Activated CD4-positive, alpha-beta memory T cell treated with anti-CD3 and anti-CD28 coated beads, Interleukin-2, amount 10 ng/mL, durations not matched to agents 7 days and 5 days (primary cell): ENCODE data around the gene YOD1. TPM values are rescaled to one million over a fixed set of nuclear protein-coding genes. Genes with fewer than 3 reads are reported as not detected.
A peak's percentile ranks its signal among the peaks of the same experiment; 100 is the strongest.

Experiments used
- CTCF ChIA-PET: fragments of 350-600 bp; sonication (Branson Sonifier 250); formaldehyde crosslinking; loops from one replicate; lab custom pipeline; 2021; ENCODE audit warnings: antibody characterized with exemption, inconsistent platforms; lab: Charles Lee
- POLR2A ChIA-PET: fragments of 350-600 bp; sonication (Branson Sonifier 250); formaldehyde crosslinking; loops from one replicate; lab custom pipeline; 2021; ENCODE audit warnings: antibody characterized with exemption; lab: Charles Lee
- DNase-seq: peaks from one replicate; pipeline ENCODE4 v3.0.0-alpha.2; 2020
- H3K27ac Mint-ChIP-seq: one replicate; pipeline ENCODE4 v1.8.0; 2021; ENCODE audit warnings: mild to moderate bottlenecking, mixed read lengths
- H3K27me3 Mint-ChIP-seq: one replicate; pipeline ENCODE4 v1.8.0; 2021; ENCODE audit warnings: mixed read lengths
- H3K36me3 Mint-ChIP-seq: one replicate; pipeline ENCODE4 v1.8.0; 2021; ENCODE audit warnings: low read depth, mixed read lengths
- H3K4me1 Mint-ChIP-seq: one replicate; pipeline ENCODE4 v1.8.0; 2021; ENCODE audit warnings: mixed read lengths
- H3K4me3 Mint-ChIP-seq: one replicate; pipeline ENCODE4 v1.8.0; 2021; ENCODE audit warnings: mild to moderate bottlenecking, mixed read lengths
- H3K9me3 Mint-ChIP-seq: one replicate; pipeline ENCODE4 v1.8.0; 2021; ENCODE audit warnings: mixed read lengths
- total RNA-seq, 2 experiments: library from RNA; stranded (reverse); gene quantifications; one replicate each; pipeline ENCODE4 v1.2.3, GENCODE V29; 2021

Gene YOD1
- total RNA-seq, 2 experiments from 2014 or later, result 9.1 to 9.4 TPM

- Mint-ChIP-seq H3K4me3 (no peak overlapping the region), H3K4me1 (peaks cover 1% of the 10 kb centered on the region), H3K27me3 (peaks cover 44% of the 10 kb centered on the region), H3K9me3 (no peaks in the 10 kb centered on the region), H3K27ac (no peak overlapping the region), H3K36me3 (no peaks in the 10 kb centered on the region)
- ChIA-PET CTCF (interaction anchor here (0.6 to 2.6 kb wide), 3 partner anchors 25 to 219 kb away, joined by 3 to 7 read pairs (median 4); no protein-coding TSS in a partner anchor), POLR2A (no interaction called here)
- no peak for DNase-seq
Measured at GRCh38 chr1:207007352-207008033, 43.5 kb downstream of the YOD1 start.

GRCh38 chr1:207006914-207007313, 44.1 kb downstream of the YOD1 start:
- Mint-ChIP-seq H3K27me3 (peaks cover 38% of the 10 kb centered on the region), H3K36me3 (no peaks in the 10 kb centered on the region), H3K4me1 (peaks cover 1% of the 10 kb centered on the region), H3K27ac (no peak overlapping the region), H3K9me3 (no peaks in the 10 kb centered on the region), H3K4me3 (no peak overlapping the region)
- DNase-seq, result no peak
- ChIA-PET POLR2A (no interaction called here), CTCF (interaction anchor here (0.8 to 2.6 kb wide), 4 partner anchors 25 to 392 kb away, joined by 3 to 7 read pairs (median 4); no protein-coding TSS in a partner anchor)

- no peak for DNase-seq
- H3K4me1 Mint-ChIP-seq, result peaks cover 1% of the 10 kb centered on the region
- no peaks in the 10 kb centered on the region for H3K36me3 Mint-ChIP-seq
- H3K9me3 Mint-ChIP-seq, result no peaks in the 10 kb centered on the region
- no peak overlapping the region for H3K27ac Mint-ChIP-seq
- CTCF ChIA-PET, result interaction anchor here (0.8 to 2.6 kb wide), 8 partner anchors 10 to 393 kb away, joined by 3 to 7 read pairs (median 4); no protein-coding TSS in a partner anchor
- H3K27me3 Mint-ChIP-seq, result peaks cover 35% of the 10 kb centered on the region
- POLR2A ChIA-PET, result no interaction called here
- H3K4me3 Mint-ChIP-seq, result no peak overlapping the region
Measured at GRCh38 chr1:207006083-207006482, 44.9 kb downstream of the YOD1 start.

- H3K27me3 Mint-ChIP-seq, result peaks cover 36% of the 10 kb centered on the region
- H3K9me3 Mint-ChIP-seq, result no peaks in the 10 kb centered on the region
- peak; percentile 45 for DNase-seq
- H3K4me3 Mint-ChIP-seq, result no peak overlapping the region
- ChIA-PET CTCF (interaction anchor here (0.8 to 2.6 kb wide), 18 partner anchors 9 to 341 kb away, joined by 3 to 7 read pairs (median 4); partner anchors contain the start of gene C1orf116), POLR2A (no interaction called here)
- no peaks in the 10 kb centered on the region for H3K36me3 Mint-ChIP-seq
- H3K4me1 Mint-ChIP-seq, result peaks cover 1% of the 10 kb centered on the region
- no peak overlapping the region for H3K27ac Mint-ChIP-seq
Measured at GRCh38 chr1:207004931-207005830, 45.8 kb downstream of the YOD1 start.

- CTCF ChIA-PET, result interaction anchor here (0.7 to 2.6 kb wide), 6 partner anchors 11 to 403 kb away, joined by 3 to 7 read pairs (median 5); partner anchors contain the start of gene C1orf116
- Mint-ChIP-seq H3K36me3 (no peaks in the 10 kb centered on the region), H3K27ac (no peak overlapping the region), H3K9me3 (no peaks in the 10 kb centered on the region), H3K4me3 (no peak overlapping the region), H3K27me3 (peaks cover 28% of the 10 kb centered on the region), H3K4me1 (peaks cover 1% of the 10 kb centered on the region)
- POLR2A ChIA-PET, result no interaction called here
- DNase-seq, result no peak
Measured at GRCh38 chr1:207003210-207003609, 47.8 kb downstream of the YOD1 start.

DNA sequence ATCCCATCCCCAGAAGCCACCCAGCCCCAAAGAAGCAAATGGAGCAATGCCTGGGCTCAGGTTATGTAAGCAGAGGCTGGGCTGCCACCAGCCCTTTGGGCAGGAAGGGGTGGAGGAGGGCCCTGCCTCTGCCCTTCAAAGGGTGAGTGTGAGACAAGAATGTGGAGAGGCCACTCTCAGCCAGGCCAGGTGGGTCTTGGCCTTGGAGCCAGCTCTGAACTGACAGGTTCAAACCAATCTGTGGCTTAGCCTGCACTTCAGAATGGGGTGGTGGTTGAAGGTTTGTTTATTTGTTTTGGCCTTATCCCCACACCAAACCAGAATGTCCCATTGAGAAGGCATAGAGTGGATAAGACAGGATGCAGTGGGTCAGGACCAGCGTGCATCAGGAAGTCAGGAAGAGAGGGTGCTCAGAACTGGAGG, 48.3 kb downstream of the YOD1 start:
- Mint-ChIP-seq H3K4me3 (no peak overlapping the region), H3K27ac (no peak overlapping the region), H3K27me3 (peaks cover 27% of the 10 kb centered on the region), H3K36me3 (no peaks in the 10 kb centered on the region), H3K9me3 (no peaks in the 10 kb centered on the region), H3K4me1 (peaks cover 1% of the 10 kb centered on the region)
- CTCF ChIA-PET, result interaction anchor here (1.1 kb wide), 1 partner anchor 30 kb away, joined by 4 read pairs; no protein-coding TSS in a partner anchor
- DNase-seq, result no peak
- POLR2A ChIA-PET, result no interaction called here

DNA sequence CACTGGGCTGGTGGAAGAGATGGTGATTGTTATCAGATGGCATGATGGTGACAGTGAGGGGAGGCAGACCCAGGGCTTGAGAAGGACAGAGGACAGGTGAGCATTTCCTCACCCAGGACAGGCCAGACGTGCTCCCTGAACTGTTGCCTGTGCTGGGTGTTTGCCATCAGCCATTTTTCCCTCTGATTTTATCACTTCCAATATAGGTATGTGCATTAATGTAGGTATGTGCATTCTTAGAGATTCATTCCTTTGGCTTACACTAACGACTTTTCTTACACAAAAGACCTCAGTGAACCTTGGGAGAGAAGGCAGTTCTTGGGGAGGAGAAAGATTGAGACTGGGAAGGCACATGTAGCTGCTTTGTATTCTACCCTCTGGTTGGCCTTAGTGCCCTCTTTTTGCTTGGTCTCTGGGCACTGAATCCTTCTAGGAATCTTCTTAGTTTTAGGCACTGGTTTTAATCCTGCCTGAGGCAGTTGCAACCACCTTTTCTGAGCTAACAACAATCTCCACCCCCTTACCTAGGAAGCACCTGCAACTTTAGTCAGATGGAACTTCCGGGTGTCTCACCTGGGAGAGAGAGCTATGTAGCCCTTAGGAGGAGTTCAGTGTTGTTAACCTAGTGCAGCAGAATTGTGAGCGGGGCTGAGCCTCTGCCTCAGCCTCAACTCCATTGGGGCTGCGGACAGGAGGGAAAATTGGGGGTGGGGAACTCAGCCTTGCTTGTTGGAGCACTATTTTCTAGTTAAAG, 49.3 kb downstream of the YOD1 start:
- H3K36me3 Mint-ChIP-seq, result no peaks in the 10 kb centered on the region
- no peaks in the 10 kb centered on the region for H3K9me3 Mint-ChIP-seq
- H3K4me3 Mint-ChIP-seq, result no peak overlapping the region
- ChIA-PET POLR2A (no interaction called here), CTCF (interaction anchor here (1.1 kb wide), 1 partner anchor 29 kb away, joined by 4 read pairs; no protein-coding TSS in a partner anchor)
- DNase-seq, result no peak
- peaks cover 26% of the 10 kb centered on the region for H3K27me3 Mint-ChIP-seq
- H3K27ac Mint-ChIP-seq, result no peak overlapping the region
- H3K4me1 Mint-ChIP-seq, result peaks cover 1% of the 10 kb centered on the region

DNA sequence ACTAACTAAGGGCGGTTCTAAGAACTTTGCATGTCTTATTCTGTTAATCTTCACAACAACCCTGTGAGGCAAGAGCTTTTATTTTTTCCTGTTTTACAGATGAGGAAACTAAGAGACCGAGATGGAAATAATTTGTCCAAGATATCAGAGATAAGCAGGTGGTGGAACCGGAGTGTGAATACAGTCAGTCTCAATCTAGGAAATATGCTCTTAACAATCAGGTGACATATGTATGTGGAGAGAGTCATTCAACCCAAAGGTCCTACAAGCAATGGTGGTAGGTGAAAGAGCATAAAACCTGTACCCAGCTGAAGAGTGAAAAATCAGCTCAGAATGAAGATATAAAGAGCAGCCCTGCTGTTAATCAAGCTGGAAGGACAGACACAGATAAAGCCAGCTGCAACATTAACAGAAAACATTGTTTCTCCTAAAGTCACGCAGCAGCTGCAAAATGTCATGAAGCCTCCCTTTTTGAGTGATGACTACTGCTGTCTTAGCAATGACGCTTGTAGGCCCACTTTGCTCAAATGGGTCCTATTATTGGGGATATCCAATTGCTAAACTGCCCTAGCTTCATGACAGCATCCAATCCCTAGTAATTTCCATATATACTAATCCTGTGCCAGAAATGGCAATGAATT, 50.2 kb downstream of the YOD1 start:
- Mint-ChIP-seq H3K36me3 (no peaks in the 10 kb centered on the region), H3K27ac (no peak overlapping the region), H3K27me3 (peaks cover 32% of the 10 kb centered on the region), H3K4me1 (peaks cover 1% of the 10 kb centered on the region), H3K4me3 (no peak overlapping the region), H3K9me3 (no peaks in the 10 kb centered on the region)
- DNase-seq, result no peak
- CTCF ChIA-PET, result no interaction called here
- POLR2A ChIA-PET, result no interaction called here

- no peak overlapping the region for H3K27ac Mint-ChIP-seq
- H3K4me3 Mint-ChIP-seq, result no peak overlapping the region
- H3K27me3 Mint-ChIP-seq, result peaks cover 35% of the 10 kb centered on the region
- H3K36me3 Mint-ChIP-seq, result no peaks in the 10 kb centered on the region
- H3K4me1 Mint-ChIP-seq, result no peaks in the 10 kb centered on the region
- ChIA-PET CTCF (no interaction called here), POLR2A (no interaction called here)
- no peak for DNase-seq
- no peaks in the 10 kb centered on the region for H3K9me3 Mint-ChIP-seq
Measured at GRCh38 chr1:206998816-206999215, 52.2 kb downstream of the YOD1 start.

Other genes with a start within 250 kb of the YOD1 start
- not detected for gene IL20, start 185.6 kb downstream of the YOD1 start, total RNA-seq
- not detected for gene IL24, start 153.8 kb downstream of the YOD1 start, total RNA-seq
- gene FCMR, start 129.3 kb downstream of the YOD1 start, total RNA-seq, result 100 to 1,000 TPM; 117 to 121 TPM
- gene PIGR, start 104.7 kb downstream of the YOD1 start, total RNA-seq, result not detected
- gene FCAMR, start 80.7 kb downstream of the YOD1 start, total RNA-seq, result not detected
- under 1 TPM in 1 of 2 experiments, not detected in 1; 0.08 TPM for gene C1orf116, start 18.5 kb downstream of the YOD1 start, total RNA-seq
- 1 to 10 TPM; 1.5 to 1.7 TPM for gene PFKFB2, start 2.1 kb upstream of the YOD1 start, total RNA-seq
- gene C4BPB, start 37.7 kb upstream of the YOD1 start, total RNA-seq, result 1 to 10 TPM in 1 of 2 experiments, under 1 TPM in 1; 0.43 to 1.2 TPM
- not detected for gene C4BPA, start 53.0 kb upstream of the YOD1 start, total RNA-seq